H1 (cell line): ENCODE data around the gene RERG. TPM values are rescaled to one million over a fixed set of nuclear protein-coding genes. Genes with fewer than 3 reads are reported as not detected.

ENCODE experiments used
- EGR1 ChIP-seq: IDR thresholded peaks from 2 replicates; pipeline ENCODE4 v1.6.1; 2011; ENCODE audit warnings: low read depth, low read length, borderline replicate concordance
- EZH2 ChIP-seq: fragments of 200-600 bp; sonication (generic); IDR thresholded peaks from 2 replicates; pipeline ENCODE4 v1.7.1; 2012; ENCODE audit warnings: low read depth, mild to moderate bottlenecking, moderate library complexity, low read length, inconsistent platforms; ENCODE audit not compliant: severe bottlenecking
- polyA plus RNA-seq, 7 experiments: library from polyadenylated mRNA; depleted of rRNA in 3 of 7; stranded (reverse) in 5 of 7; unstranded in 2 of 7; fragments of >200 nt in 5 of 7; fragments of 200-250 nt in 2 of 7; gene quantifications; 1 replicate in 5 of 7; 2 replicates in 1 of 7; 4 replicates in 1 of 7; pipeline versions ENCODE4 v1.2.1 to v1.2.3, GENCODE V29; 2011 to 2013; ENCODE audit warnings: missing spikeins in 2 of 7, mixed read lengths in 2 of 7
- total RNA-seq: library from RNA; stranded (reverse); fragmentation: NEBNext Ultra II Directional; extraction: Animal tissue kit (Norgen Biotek cat#: 25700); gene quantifications from 2 replicates; pipeline ENCODE4 v1.2.1, GENCODE V29; 2021
- TF ChIP-seq, protein P1 (sequence below): IDR thresholded peaks from 2 replicates; pipeline ENCODE4 v1.6.1; 2012; ENCODE audit warnings: inconsistent platforms

The RERG gene
- total and polyA plus RNA-seq, 2 of the 8 experiments (the other 6 are each of a cell fraction or from before 2014, with no cell fraction given), result 0.12 to 0.86 TPM

- TF ChIP-seq EGR1 (no peak), EZH2 (no peak)
- TF ChIP-seq, protein P1, sequence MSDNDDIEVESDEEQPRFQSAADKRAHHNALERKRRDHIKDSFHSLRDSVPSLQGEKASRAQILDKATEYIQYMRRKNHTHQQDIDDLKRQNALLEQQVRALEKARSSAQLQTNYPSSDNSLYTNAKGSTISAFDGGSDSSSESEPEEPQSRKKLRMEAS, result no peak
- TF ChIP-seq, all 59 proteins: peak for 0
Observed at GRCh38 chr12:15192720-15193119, 28.5 kb downstream of the RERG start (continued).
